ENCODE results near the gene TENM3.

Gene TENM3

GRCh38 chr4:182569561-182569960, 326.4 kb downstream of the TENM3 start:
- no peak for TF ChIP-seq CTCF (IDR thresholded peaks at IDR 0.05; ENCODE audit: insufficient read depth, missing control alignments)
- DNase-seq (ENCODE audit: insufficient read length, low spot score) = no peak
- no peak for FAIRE-seq

- DNase-seq (ENCODE audit: insufficient read length, low spot score) = no peak
- TF ChIP-seq CTCF (IDR thresholded peaks at IDR 0.05; ENCODE audit: insufficient read depth, missing control alignments) = no peak
- FAIRE-seq = peak; percentile 82
Measured at GRCh38 chr4:182574706-182575105, 331.5 kb downstream of the TENM3 start.

GRCh38 chr4:182575225-182575624, 332.0 kb downstream of the TENM3 start:
- no peak for TF ChIP-seq CTCF (IDR thresholded peaks at IDR 0.05; ENCODE audit: insufficient read depth, missing control alignments)
- peak; percentile 21 for FAIRE-seq
- DNase-seq (ENCODE audit: insufficient read length, low spot score) = no peak

GRCh38 chr4:182576601-182577289, 333.5 kb downstream of the TENM3 start:
- DNase-seq (ENCODE audit: insufficient read length, low spot score) (no peak), FAIRE-seq (peak; percentile 21)
- TF ChIP-seq CTCF (IDR thresholded peaks at IDR 0.05; ENCODE audit: insufficient read depth, missing control alignments) = no peak

- DNase-seq (ENCODE audit: insufficient read length, low spot score) (no peak), FAIRE-seq (no peak)
- no peak for TF ChIP-seq CTCF (IDR thresholded peaks at IDR 0.05; ENCODE audit: insufficient read depth, missing control alignments)
Measured at GRCh38 chr4:182577411-182577810, 334.2 kb downstream of the TENM3 start.

- no peak for TF ChIP-seq CTCF (IDR thresholded peaks at IDR 0.05; ENCODE audit: insufficient read depth, missing control alignments)
- no peak for FAIRE-seq
- no peak for DNase-seq (ENCODE audit: insufficient read length, low spot score)
Measured at GRCh38 chr4:182578402-182578801, 335.2 kb downstream of the TENM3 start.

GRCh38 chr4:182582245-182582644, 339.0 kb downstream of the TENM3 start:
- TF ChIP-seq CTCF (IDR thresholded peaks at IDR 0.05; ENCODE audit: insufficient read depth, missing control alignments) = no peak
- FAIRE-seq = peak; percentile 95
- DNase-seq (ENCODE audit: insufficient read length, low spot score) = no peak

All from D721Med (cell line).